PC-9 (cell line): ENCODE data around the gene MUSK.

Source experiments
- EZH2 ChIP-seq: fragments of 200-600 bp; sonication (generic); IDR thresholded peaks from 2 replicates; pipeline ENCODE4 v1.8.0; 2017; ENCODE audit warnings: antibody characterized with exemption, low read depth
- TF ChIP-seq, protein P1 (sequence below): fragments of 200-600 bp; sonication (generic); conservative IDR thresholded peaks from 2 replicates; pipeline ENCODE4 v1.6.1; 2017; ENCODE audit warnings: mixed run types, antibody characterized with exemption, mild to moderate bottlenecking, moderate library complexity

DNA sequence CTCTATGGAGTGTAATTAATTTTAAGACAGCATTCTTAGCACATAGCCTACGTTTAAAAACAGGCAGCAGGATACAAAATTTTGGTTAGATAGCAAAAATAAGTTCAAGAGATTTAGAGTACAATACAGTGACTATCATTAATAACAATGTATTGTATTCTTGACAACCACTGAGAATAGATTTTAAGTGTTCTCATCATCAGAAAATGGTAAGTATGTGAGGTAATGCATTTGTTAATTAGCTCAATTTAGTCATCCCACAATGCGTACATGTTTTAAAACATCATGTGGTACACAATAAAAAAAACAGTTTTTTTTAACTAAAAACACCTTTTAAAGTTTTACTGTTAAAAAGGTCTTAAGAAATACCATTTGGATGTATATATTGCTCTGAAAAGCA lies 94.2 kb downstream of the MUSK start:
- TF ChIP-seq, protein P1, sequence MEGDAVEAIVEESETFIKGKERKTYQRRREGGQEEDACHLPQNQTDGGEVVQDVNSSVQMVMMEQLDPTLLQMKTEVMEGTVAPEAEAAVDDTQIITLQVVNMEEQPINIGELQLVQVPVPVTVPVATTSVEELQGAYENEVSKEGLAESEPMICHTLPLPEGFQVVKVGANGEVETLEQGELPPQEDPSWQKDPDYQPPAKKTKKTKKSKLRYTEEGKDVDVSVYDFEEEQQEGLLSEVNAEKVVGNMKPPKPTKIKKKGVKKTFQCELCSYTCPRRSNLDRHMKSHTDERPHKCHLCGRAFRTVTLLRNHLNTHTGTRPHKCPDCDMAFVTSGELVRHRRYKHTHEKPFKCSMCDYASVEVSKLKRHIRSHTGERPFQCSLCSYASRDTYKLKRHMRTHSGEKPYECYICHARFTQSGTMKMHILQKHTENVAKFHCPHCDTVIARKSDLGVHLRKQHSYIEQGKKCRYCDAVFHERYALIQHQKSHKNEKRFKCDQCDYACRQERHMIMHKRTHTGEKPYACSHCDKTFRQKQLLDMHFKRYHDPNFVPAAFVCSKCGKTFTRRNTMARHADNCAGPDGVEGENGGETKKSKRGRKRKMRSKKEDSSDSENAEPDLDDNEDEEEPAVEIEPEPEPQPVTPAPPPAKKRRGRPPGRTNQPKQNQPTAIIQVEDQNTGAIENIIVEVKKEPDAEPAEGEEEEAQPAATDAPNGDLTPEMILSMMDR = no peak
- no peak for TF ChIP-seq EZH2
